Measurements from ENCODE around the gene PLAGL1. TPM values are rescaled to one million over a fixed set of nuclear protein-coding genes. Genes with fewer than 3 reads are reported as not detected.

PLAGL1 gene
- polyA plus RNA-seq, 3 donors from 2014 or later, result 2.4 to 2.9 TPM; not detected in 1

GRCh38 chr6:143967706-143968376, 40.2 kb downstream of the PLAGL1 start:
- H3K9me3 Mint-ChIP-seq, result no peaks in the 10 kb centered on the region
- no peak overlapping the region for H3K4me3 Mint-ChIP-seq
- DNase-seq, result no peak
- H3K4me1 Mint-ChIP-seq, result peaks cover 3 to 17% of the 10 kb centered on the region in 2 donors
- peaks cover 1 to 3% (median 2%) of the 10 kb centered on the region in 3 donors for H3K27me3 Mint-ChIP-seq (ENCODE audit: low read depth in 3 of 3)
- no peak overlapping the region for H3K27ac Mint-ChIP-seq
- peaks cover 0 to 4% (median 0%) of the 10 kb centered on the region in 3 donors for H3K36me3 Mint-ChIP-seq

DNA sequence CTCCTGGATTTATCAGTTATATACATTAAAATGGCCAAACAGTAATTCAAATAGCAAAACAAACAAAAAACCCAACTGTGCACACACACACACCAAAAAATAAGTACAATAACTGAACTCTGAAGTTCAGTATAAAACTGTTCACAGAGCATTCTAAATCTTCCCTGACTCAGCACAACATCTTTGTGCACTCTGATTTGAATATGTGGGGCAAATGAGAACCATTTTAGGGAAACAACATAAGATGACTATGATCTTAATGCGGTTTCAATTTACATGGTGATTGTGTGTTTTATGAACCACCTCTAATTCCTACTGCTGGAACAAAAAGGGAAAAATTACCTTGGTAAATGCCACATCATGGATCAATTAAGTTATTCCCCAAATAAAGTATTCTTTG, 41.7 kb downstream of the PLAGL1 start:
- Mint-ChIP-seq H3K4me3 (peak overlapping the region in 1 of 5 donors; percentile 34), H3K9me3 (no peaks in the 10 kb centered on the region), H3K36me3 (peaks cover 0 to 4% (median 0%) of the 10 kb centered on the region in 3 donors), H3K4me1 (peaks cover 3 to 17% of the 10 kb centered on the region in 2 donors), H3K27me3 (ENCODE audit: low read depth in 3 of 3) (peaks cover 1 to 3% (median 2%) of the 10 kb centered on the region in 3 donors), H3K27ac (peak overlapping the region in 1 of 6 donors; percentile 9)
- DNase-seq, result no peak

DNA sequence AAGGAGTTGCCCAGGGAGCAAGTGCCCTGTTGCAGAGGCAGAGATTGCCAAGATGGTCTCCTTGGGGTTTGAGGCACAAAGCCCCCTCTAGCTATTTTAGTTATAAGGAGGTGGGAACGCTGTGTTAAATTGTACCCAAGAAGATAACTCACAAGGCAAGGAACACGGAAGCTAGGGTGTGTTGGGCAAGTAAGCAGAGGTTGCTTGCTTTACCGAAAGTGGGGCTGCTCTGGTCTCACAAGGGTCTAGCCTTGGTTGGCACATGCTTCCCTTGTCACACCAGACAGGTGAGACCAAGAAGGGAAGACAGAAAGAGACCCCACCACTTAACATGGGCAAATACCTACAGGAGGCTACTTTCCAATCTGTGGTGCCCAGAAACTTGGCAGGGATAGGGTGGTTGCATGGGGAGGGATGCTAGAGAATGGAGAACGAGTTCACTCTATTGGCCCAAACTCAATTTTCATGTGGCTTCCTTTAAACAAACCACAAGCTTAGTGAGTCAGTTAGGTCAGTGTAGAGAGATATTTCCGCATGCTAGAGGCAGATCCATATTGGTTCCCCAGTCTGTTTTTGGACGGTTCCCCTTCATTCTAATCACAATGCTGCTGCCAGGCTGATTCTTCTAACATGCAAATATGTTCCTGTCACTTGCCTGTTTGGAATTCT, 42.4 kb downstream of the PLAGL1 start:
- Mint-ChIP-seq H3K36me3 (peaks cover 0 to 4% (median 0%) of the 10 kb centered on the region in 3 donors), H3K9me3 (no peaks in the 10 kb centered on the region), H3K4me3 (peak overlapping the region in 1 of 5 donors; percentile 34), H3K4me1 (peaks cover 3 to 17% of the 10 kb centered on the region in 2 donors), H3K27ac (peak overlapping the region in 1 of 6 donors; percentile 9), H3K27me3 (ENCODE audit: low read depth in 3 of 3) (peaks cover 1 to 3% (median 2%) of the 10 kb centered on the region in 3 donors)
- no peak for DNase-seq

- H3K4me3 Mint-ChIP-seq, result no peak overlapping the region
- H3K27ac Mint-ChIP-seq, result no peak overlapping the region
- peaks cover 0 to 4% (median 0%) of the 10 kb centered on the region in 3 donors for H3K36me3 Mint-ChIP-seq
- no peaks in the 10 kb centered on the region for H3K9me3 Mint-ChIP-seq
- H3K27me3 Mint-ChIP-seq (ENCODE audit: low read depth in 3 of 3), result peaks cover 1 to 3% (median 2%) of the 10 kb centered on the region in 3 donors
- no peak for DNase-seq
- peaks cover 3 to 17% of the 10 kb centered on the region in 2 donors for H3K4me1 Mint-ChIP-seq
Observed at GRCh38 chr6:143964674-143965081, 43.4 kb downstream of the PLAGL1 start.

DNA sequence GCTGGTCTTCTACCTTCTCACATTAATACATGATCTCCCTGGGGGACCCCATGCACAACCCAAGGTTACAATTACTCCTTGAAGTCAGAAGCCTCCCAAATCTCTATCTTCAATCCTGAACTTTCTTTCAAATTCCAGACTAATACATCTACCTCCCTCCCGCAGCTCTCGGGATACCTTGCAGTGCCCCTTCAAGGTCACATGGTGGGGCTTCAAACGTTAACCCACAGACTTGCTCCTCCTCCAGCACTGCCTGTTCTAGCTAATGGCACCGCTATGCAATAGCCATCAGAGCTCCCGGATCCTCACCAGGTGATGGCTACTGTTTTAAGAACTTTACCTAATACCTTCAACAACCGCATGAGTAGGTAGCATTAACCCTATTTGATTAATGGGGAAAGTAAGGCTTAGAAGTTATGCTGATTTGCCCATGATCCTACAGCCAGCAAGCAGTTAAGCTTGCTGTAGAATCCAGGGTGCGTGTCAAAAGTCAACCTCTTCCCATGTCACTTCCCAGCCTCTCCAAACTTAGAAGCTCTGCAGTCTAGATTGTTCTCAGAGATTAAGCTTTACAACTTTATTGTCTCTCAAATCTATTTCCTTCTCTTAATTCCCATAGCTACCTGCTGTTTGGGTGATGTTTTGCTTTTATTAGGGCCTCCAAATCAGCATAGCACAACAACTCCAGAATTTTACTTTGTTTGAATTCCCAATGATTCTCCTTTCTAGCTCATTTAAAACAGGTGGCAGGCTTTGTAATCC, 44.7 kb downstream of the PLAGL1 start:
- Mint-ChIP-seq H3K4me1 (peaks cover 3 to 17% of the 10 kb centered on the region in 2 donors), H3K9me3 (no peaks in the 10 kb centered on the region), H3K36me3 (peaks cover 0 to 4% (median 0%) of the 10 kb centered on the region in 3 donors), H3K27ac (no peak overlapping the region), H3K27me3 (ENCODE audit: low read depth in 3 of 3) (peaks cover 1 to 2% (median 2%) of the 10 kb centered on the region in 3 donors), H3K4me3 (no peak overlapping the region)
- no peak for DNase-seq

DNA sequence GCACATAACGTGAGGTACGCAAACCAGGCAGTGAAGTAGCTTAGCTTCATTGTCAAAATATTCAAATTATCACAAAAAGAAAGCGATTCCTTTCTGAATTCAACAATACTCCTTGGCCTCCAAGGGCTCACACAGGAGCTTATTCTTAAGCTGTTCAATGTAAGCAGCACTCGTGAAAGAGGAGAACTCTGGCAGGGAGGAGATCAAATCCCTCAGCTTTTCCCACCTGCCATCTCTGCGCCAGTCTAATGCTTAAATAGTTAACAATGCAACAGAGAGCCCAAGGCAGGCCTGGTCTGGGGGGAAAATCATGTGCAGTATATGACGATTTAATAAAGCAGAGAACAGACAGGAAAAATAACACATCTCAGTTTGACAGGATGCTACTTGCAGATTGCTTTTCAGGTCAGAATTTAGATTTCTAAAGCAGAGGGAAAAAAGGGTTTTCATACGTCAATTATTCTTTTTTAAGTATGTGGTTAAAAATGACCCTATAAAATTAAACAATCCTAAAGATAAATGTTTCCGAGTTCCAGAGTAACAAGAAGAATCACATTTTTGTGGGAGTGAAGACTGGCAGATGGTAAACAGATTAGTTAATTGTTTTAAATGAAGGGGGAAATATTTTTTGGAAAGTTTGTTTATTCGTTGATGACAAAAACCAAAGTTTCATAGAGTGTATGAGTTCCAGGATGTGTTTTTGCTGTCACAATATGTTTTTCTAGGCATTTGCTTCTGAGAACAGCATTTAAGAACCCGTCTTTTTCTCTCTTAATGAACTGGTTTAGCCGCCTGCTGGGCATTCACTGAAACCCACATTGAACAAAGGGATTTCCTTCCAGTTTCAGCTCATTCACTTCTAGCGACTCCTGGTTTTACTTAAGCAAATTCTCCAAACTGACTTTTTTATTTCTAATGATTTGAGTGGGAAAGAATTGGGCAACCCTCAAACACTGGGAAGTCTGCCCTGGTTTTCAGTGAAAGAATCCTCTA, 45.9 kb downstream of the PLAGL1 start:
- Mint-ChIP-seq H3K27ac (no peak overlapping the region), H3K4me3 (no peak overlapping the region), H3K27me3 (ENCODE audit: low read depth in 3 of 3) (peaks cover 1 to 2% (median 2%) of the 10 kb centered on the region in 3 donors), H3K9me3 (no peaks in the 10 kb centered on the region), H3K36me3 (peaks cover 0 to 4% (median 0%) of the 10 kb centered on the region in 3 donors), H3K4me1 (peaks cover 3 to 17% of the 10 kb centered on the region in 2 donors)
- DNase-seq, result no peak

GRCh38 chr6:143961066-143961465, 47.0 kb downstream of the PLAGL1 start:
- Mint-ChIP-seq H3K9me3 (no peaks in the 10 kb centered on the region), H3K4me3 (no peak overlapping the region), H3K36me3 (peaks cover 0 to 4% (median 0%) of the 10 kb centered on the region in 3 donors), H3K27ac (no peak overlapping the region), H3K27me3 (ENCODE audit: low read depth in 3 of 3) (peaks cover 1 to 2% (median 2%) of the 10 kb centered on the region in 3 donors), H3K4me1 (peaks cover 3 to 11% of the 10 kb centered on the region in 2 donors)
- no peak for DNase-seq

DNA sequence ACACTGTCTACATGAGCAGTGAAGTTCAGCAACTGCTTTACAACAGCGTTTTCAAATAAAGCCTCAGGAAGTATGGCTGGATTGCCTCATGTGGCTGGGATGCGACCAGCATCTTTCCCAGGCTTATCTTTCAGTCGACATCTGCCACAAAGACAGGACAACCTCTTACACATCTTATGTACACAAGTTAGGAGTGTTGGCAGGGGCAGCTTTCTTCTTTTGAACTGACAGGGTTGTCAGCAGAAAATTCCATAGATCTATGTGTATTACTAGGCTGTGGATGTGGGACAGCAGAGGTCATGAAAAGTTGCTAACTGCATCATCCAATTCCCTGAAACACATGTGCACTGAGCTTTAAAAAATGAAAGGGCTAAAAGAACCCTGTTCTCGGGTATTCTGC, 48.1 kb downstream of the PLAGL1 start:
- H3K36me3 Mint-ChIP-seq, result peaks cover 0 to 4% (median 0%) of the 10 kb centered on the region in 3 donors
- no peak overlapping the region for H3K27ac Mint-ChIP-seq
- H3K9me3 Mint-ChIP-seq, result no peaks in the 10 kb centered on the region
- H3K4me1 Mint-ChIP-seq, result no peaks in the 10 kb centered on the region
- peaks cover 0 to 2% (median 2%) of the 10 kb centered on the region in 3 donors for H3K27me3 Mint-ChIP-seq (ENCODE audit: low read depth in 3 of 3)
- no peak for DNase-seq
- no peak overlapping the region for H3K4me3 Mint-ChIP-seq

DNA sequence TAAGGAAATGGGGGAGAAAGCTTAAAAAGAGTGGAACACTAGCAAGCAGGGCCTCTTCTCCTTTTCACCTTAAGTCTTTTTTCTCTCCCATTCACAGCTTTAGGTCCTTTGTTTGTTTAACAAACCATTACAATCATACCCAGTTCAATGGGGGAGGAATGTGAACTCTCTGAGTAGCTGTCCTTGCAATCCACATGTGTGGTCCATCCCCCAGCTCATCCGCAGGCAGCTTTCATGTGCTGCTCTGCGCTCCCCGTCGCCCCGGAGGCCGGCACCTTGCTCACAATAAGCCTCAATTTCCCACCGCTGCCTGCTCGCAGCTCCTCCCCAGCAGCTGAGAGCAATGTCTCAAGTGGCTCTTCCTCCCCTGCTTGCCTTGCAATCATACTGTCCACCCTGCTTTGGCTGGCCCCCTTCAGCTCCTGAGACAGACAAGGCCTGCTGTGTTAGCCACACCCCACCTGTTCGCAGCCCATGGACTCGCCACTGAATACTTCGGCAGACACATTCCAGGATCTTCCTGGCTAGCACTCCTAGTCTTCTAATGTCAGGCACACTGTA, 49.1 kb downstream of the PLAGL1 start:
- no peak for DNase-seq
- Mint-ChIP-seq H3K36me3 (no peaks in the 10 kb centered on the region), H3K9me3 (no peaks in the 10 kb centered on the region), H3K4me3 (no peak overlapping the region), H3K27ac (no peak overlapping the region), H3K27me3 (ENCODE audit: low read depth in 3 of 3) (peaks cover 0 to 2% (median 0%) of the 10 kb centered on the region in 3 donors), H3K4me1 (no peaks in the 10 kb centered on the region)

- Mint-ChIP-seq H3K27me3 (ENCODE audit: low read depth in 3 of 3) (no peaks in the 10 kb centered on the region), H3K36me3 (no peaks in the 10 kb centered on the region), H3K4me1 (no peaks in the 10 kb centered on the region), H3K27ac (no peak overlapping the region), H3K4me3 (no peak overlapping the region), H3K9me3 (no peaks in the 10 kb centered on the region)
- no peak for DNase-seq
Observed at GRCh38 chr6:143957679-143958274, 50.3 kb downstream of the PLAGL1 start.

GRCh38 chr6:143955971-143956370, 52.1 kb downstream of the PLAGL1 start:
- no peaks in the 10 kb centered on the region for H3K9me3 Mint-ChIP-seq
- no peak for DNase-seq
- H3K4me3 Mint-ChIP-seq, result no peak overlapping the region
- no peaks in the 10 kb centered on the region for H3K27me3 Mint-ChIP-seq (ENCODE audit: low read depth in 3 of 3)
- H3K27ac Mint-ChIP-seq, result no peak overlapping the region
- H3K36me3 Mint-ChIP-seq, result no peaks in the 10 kb centered on the region
- H3K4me1 Mint-ChIP-seq, result no peaks in the 10 kb centered on the region

- no peak for DNase-seq
- Mint-ChIP-seq H3K36me3 (peaks cover 0 to 4% (median 0%) of the 10 kb centered on the region in 3 donors), H3K9me3 (no peaks in the 10 kb centered on the region), H3K4me1 (no peaks in the 10 kb centered on the region), H3K27ac (no peak overlapping the region), H3K4me3 (no peak overlapping the region), H3K27me3 (ENCODE audit: low read depth in 3 of 3) (peaks cover 0 to 2% (median 0%) of the 10 kb centered on the region in 3 donors)
Observed at GRCh38 chr6:143953922-143954321, 54.1 kb downstream of the PLAGL1 start.
